Testis (tissue), 2 donors: ENCODE measurements around the gene TBX1.

ENCODE experiments used
- POLR2A ChIP-seq: fragments of 450-650 bp; IDR thresholded peaks from one replicate; pipeline ENCODE4 v1.6.1; 2017; ENCODE audit warnings: antibody characterized with exemption, mild to moderate bottlenecking, moderate library complexity
- TF ChIP-seq, protein P1 (sequence below), 3 experiments: fragments of 450-650 bp in 2 of 3; fragments of 200-600 bp in 1 of 3; sonication (generic) in 1 of 3; IDR thresholded peaks; one replicate each; pipeline ENCODE4 v1.5.1; 2016 to 2019; ENCODE audit warnings: antibody characterized with exemption in 3 of 3, mild to moderate bottlenecking in 2 of 3, moderate library complexity in 1 of 3

DNA sequence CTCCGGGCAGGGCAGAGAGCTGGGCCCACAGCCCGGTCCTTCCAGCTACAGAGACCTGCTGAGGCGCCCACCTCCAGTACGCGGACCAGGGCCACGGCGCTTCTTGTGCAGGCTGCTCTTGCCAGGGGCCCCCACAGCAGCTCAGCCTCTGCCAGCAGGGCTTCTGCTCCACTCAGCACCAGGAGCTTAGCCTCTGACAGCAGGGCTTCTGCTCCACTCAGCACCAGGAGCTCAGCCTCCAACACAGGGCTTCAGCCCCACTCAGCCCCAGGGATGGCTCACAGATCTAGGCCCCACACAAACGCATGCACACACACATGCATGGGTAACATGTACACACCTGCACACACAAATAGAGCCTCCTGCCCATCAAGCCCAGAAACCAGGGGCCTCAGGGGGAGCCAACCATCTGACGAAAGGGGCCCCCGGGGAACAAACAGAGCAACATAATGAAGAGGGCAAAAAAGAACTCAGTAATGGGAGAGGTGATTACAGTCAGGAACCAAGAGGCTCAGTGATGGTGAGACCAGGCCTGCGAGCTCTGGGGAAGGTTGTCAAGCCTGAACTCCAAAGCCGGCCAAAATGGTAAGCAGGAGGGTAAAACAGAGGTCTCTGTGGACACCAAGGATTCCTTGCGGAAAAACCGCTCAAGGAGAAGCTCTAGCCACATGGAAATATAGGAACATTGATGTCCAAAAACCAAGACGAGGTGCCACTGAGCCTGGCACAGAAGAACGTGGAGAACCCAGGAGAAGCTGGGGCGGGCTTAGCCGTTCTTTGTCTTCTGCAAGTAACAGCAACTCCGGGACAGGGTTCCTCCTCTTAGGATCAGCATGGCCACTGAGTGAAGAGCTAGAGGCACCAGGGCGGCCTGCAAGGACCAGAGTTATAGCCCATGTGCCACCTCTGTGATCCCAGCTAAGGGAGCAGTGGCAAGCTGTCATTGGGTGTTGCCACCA lies 47.6 kb downstream of the TBX1 start:
- TF ChIP-seq, protein P1, sequence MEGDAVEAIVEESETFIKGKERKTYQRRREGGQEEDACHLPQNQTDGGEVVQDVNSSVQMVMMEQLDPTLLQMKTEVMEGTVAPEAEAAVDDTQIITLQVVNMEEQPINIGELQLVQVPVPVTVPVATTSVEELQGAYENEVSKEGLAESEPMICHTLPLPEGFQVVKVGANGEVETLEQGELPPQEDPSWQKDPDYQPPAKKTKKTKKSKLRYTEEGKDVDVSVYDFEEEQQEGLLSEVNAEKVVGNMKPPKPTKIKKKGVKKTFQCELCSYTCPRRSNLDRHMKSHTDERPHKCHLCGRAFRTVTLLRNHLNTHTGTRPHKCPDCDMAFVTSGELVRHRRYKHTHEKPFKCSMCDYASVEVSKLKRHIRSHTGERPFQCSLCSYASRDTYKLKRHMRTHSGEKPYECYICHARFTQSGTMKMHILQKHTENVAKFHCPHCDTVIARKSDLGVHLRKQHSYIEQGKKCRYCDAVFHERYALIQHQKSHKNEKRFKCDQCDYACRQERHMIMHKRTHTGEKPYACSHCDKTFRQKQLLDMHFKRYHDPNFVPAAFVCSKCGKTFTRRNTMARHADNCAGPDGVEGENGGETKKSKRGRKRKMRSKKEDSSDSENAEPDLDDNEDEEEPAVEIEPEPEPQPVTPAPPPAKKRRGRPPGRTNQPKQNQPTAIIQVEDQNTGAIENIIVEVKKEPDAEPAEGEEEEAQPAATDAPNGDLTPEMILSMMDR (IDR thresholded peaks at IDR 0.05), result no peak
- no peak for TF ChIP-seq POLR2A
